Measurements from ENCODE around the gene PDHX.

DNA sequence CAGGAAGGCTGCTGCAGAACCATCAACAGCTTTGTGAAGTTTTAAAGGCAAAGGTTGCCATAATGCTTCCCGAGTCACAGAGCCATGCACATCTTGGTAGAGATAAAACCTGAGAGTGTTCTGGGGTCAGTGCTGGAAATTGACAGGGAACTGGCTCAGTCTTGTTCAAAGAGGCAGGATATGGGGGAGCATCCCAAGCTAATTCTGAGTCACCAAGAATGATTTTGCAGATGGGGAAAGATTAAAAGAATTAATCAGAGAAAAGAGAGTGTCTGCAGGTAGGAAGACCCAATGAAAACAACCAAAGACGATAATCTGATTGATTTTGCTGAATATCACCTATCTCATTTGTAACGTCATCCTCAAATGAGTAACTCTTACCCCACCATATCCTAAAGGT, 122.7 kb downstream of the PDHX start:
- TF ChIP-seq TARDBP (IDR thresholded peaks at IDR 0.05), result no peak
- TF ChIP-seq HDGF (IDR thresholded peaks at IDR 0.05; ENCODE audit: borderline replicate concordance), result no peak
- no peak for TF ChIP-seq FOXA1 (IDR thresholded peaks at IDR 0.05)
- TF ChIP-seq FOXK2 (IDR thresholded peaks at IDR 0.05), result no peak
- TF ChIP-seq CTBP1 (IDR thresholded peaks at IDR 0.05; ENCODE audit: borderline replicate concordance), result no peak
- no peak for TF ChIP-seq FOXM1 (IDR thresholded peaks at IDR 0.05; ENCODE audit: borderline replicate concordance)
- no peak for TF ChIP-seq SP1 (IDR thresholded peaks at IDR 0.05)
- TF ChIP-seq SUZ12 (IDR thresholded peaks at IDR 0.05), result no peak
